ENCODE data around the gene CEP350. TPM values are rescaled to one million over a fixed set of nuclear protein-coding genes. Genes with fewer than 3 reads are reported as not detected.

CEP350 gene
- total and polyA plus RNA-seq, 10 of the 15 experiments (the other 5 are each of a cell fraction or from before 2014, with no cell fraction given): 5.2 to 46.0 (median 23.1) TPM

DNA sequence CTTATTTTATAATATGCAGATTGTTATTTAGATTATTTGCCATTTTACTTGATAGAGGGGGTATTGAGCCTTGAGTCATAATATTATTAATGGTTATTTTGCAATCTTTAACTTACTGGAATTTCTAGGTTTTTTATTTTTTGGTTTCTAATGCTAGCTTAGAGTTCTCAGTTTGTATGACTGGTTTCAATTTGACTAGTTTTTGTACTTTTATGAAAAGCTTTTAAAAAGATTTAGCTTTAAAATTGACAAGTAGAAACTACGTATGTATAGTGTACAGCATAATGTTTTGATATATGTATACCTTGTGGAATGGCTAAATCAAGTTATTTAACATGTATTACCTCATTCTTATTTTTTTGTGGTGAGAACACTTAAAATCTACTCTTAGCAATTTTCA, 41.5 kb downstream of the CEP350 start:
- Histone ChIP-seq H3K9ac (ENCODE audit: control insufficient read depth, insufficient read depth, low read length) (no peak overlapping the region), H3K27me3 (replicated peaks in 1 of 2; ENCODE audit: control insufficient read depth in 2 of 2, insufficient read depth in 2 of 2, low read length in 1 of 2) (no peaks in the 10 kb centered on the region), H3K9me3 (replicated peaks; ENCODE audit: control insufficient read depth, insufficient read depth, low read length) (no peaks in the 10 kb centered on the region; the same call in 2 of the 3 replicates), H3K27ac (ENCODE audit: control insufficient read depth, insufficient read depth) (no peak overlapping the region), H2AFZ (ENCODE audit: control insufficient read depth, low read depth, low read length) (no peak overlapping the region), H3K4me2 (ENCODE audit: control insufficient read depth, insufficient read depth) (0 out of 2 replicates have a peak overlapping the region, but pooled peaks have one; percentile 1), H3K36me3 (ENCODE audit: control insufficient read depth in 2 of 2, insufficient read depth in 2 of 2, low read length in 1 of 2) (peaks cover 0 to 12% of the 10 kb centered on the region in 2 experiments; a peak in 2 of 4 replicates), H3K79me2 (ENCODE audit: control insufficient read depth, insufficient read depth, low read length) (peaks cover 6% of the 10 kb centered on the region), H4K20me1 (ENCODE audit: control insufficient read depth, insufficient read depth) (no peaks in the 10 kb centered on the region), H3K4me3 (no peak overlapping the region), H3K4me1 (ENCODE audit: control insufficient read depth, insufficient read depth, low read length) (peaks cover 17% of the 10 kb centered on the region)
- no peak for FAIRE-seq
- ChIA-PET RAD21 (ENCODE audit: unreplicated experiment) (interaction anchor here (1.2 to 1.5 kb wide), 2 partner anchors 19 to 42 kb away, joined by 3 to 5 read pairs; partner anchors contain the start of gene CEP350), POLR2A (interaction anchor here (0.6 to 1.6 kb wide), 4 partner anchors 8 to 41 kb away, joined by 3 to 4 read pairs (median 4); partner anchors contain the start of gene CEP350), CTCF (interaction anchor here (0.6 to 2.5 kb wide), 8 partner anchors 8 to 358 kb away, joined by 3 to 14 read pairs (median 5); no protein-coding TSS in a partner anchor), SMC1A (ENCODE audit: uncharacterized antibody, unreplicated experiment) (interaction anchor here (0.8 to 5.4 kb wide), 11 partner anchors 9 to 181 kb away, joined by 3 to 25 read pairs (median 4); no protein-coding TSS in a partner anchor)
- no peak for DNase-seq (ENCODE audit: low read depth, low spot score)
- 3% methylated on average over 1 of the region's 1 CpG for WGBS (ENCODE audit: insufficient coverage, insufficient replicate concordance, low lambda C conversion rate, missing lambda C conversion rate)
- no TSS peak for BruUV-seq (replicated peaks)
- peak; percentile 86 for ATAC-seq
- in situ Hi-C loops (cut with MboI): no loop called here
- intact Hi-C loops (cut with micrococcal nuclease; ENCODE audit: unreplicated experiment): loop anchor here (2.0 kb wide), 1 partner anchor 41 kb away; the partner anchor contains the start of gene CEP350
- no peak for TF ChIP-seq ZNF207 (IDR thresholded peaks at IDR 0.05; ENCODE audit: borderline replicate concordance)
- no peak for TF ChIP-seq TCF3 (IDR thresholded peaks at IDR 0.05; ENCODE audit: borderline replicate concordance, insufficient read depth, low read depth, low read length)
- TF ChIP-seq, protein P1, sequence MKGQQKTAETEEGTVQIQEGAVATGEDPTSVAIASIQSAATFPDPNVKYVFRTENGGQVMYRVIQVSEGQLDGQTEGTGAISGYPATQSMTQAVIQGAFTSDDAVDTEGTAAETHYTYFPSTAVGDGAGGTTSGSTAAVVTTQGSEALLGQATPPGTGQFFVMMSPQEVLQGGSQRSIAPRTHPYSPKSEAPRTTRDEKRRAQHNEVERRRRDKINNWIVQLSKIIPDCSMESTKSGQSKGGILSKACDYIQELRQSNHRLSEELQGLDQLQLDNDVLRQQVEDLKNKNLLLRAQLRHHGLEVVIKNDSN (IDR thresholded peaks at IDR 0.05; ENCODE audit: borderline replicate concordance, extremely low read length, insufficient read depth, low read depth, low read length): no peak
- TF ChIP-seq, protein P2, sequence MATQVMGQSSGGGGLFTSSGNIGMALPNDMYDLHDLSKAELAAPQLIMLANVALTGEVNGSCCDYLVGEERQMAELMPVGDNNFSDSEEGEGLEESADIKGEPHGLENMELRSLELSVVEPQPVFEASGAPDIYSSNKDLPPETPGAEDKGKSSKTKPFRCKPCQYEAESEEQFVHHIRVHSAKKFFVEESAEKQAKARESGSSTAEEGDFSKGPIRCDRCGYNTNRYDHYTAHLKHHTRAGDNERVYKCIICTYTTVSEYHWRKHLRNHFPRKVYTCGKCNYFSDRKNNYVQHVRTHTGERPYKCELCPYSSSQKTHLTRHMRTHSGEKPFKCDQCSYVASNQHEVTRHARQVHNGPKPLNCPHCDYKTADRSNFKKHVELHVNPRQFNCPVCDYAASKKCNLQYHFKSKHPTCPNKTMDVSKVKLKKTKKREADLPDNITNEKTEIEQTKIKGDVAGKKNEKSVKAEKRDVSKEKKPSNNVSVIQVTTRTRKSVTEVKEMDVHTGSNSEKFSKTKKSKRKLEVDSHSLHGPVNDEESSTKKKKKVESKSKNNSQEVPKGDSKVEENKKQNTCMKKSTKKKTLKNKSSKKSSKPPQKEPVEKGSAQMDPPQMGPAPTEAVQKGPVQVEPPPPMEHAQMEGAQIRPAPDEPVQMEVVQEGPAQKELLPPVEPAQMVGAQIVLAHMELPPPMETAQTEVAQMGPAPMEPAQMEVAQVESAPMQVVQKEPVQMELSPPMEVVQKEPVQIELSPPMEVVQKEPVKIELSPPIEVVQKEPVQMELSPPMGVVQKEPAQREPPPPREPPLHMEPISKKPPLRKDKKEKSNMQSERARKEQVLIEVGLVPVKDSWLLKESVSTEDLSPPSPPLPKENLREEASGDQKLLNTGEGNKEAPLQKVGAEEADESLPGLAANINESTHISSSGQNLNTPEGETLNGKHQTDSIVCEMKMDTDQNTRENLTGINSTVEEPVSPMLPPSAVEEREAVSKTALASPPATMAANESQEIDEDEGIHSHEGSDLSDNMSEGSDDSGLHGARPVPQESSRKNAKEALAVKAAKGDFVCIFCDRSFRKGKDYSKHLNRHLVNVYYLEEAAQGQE (IDR thresholded peaks at IDR 0.05; ENCODE audit: low read depth, low read length): no peak
- TF ChIP-seq ATF7 (IDR thresholded peaks at IDR 0.05; ENCODE audit: low read depth): peak; percentile 67
- TF ChIP-seq, protein P3, sequence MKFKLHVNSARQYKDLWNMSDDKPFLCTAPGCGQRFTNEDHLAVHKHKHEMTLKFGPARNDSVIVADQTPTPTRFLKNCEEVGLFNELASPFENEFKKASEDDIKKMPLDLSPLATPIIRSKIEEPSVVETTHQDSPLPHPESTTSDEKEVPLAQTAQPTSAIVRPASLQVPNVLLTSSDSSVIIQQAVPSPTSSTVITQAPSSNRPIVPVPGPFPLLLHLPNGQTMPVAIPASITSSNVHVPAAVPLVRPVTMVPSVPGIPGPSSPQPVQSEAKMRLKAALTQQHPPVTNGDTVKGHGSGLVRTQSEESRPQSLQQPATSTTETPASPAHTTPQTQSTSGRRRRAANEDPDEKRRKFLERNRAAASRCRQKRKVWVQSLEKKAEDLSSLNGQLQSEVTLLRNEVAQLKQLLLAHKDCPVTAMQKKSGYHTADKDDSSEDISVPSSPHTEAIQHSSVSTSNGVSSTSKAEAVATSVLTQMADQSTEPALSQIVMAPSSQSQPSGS (IDR thresholded peaks at IDR 0.05; ENCODE audit: low read length): 0 out of 2 replicates have a peak, but pooled peaks have one; percentile 36
- peak; percentile 67; the same call in 1 of the 2 replicates for TF ChIP-seq NFIC (IDR thresholded peaks at IDR 0.05; ENCODE audit: low read depth, low read length)
- TF ChIP-seq KDM1A (IDR thresholded peaks at IDR 0.05; ENCODE audit: borderline replicate concordance): no peak
- TF ChIP-seq, protein P4, sequence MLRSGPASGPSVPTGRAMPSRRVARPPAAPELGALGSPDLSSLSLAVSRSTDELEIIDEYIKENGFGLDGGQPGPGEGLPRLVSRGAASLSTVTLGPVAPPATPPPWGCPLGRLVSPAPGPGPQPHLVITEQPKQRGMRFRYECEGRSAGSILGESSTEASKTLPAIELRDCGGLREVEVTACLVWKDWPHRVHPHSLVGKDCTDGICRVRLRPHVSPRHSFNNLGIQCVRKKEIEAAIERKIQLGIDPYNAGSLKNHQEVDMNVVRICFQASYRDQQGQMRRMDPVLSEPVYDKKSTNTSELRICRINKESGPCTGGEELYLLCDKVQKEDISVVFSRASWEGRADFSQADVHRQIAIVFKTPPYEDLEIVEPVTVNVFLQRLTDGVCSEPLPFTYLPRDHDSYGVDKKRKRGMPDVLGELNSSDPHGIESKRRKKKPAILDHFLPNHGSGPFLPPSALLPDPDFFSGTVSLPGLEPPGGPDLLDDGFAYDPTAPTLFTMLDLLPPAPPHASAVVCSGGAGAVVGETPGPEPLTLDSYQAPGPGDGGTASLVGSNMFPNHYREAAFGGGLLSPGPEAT (IDR thresholded peaks at IDR 0.05; ENCODE audit: low read depth): peak; percentile 33; the same call in 1 of the 2 replicates
- peak; percentile 82 for TF ChIP-seq JUNB (IDR thresholded peaks at IDR 0.05)
- TF ChIP-seq FOXM1 (IDR thresholded peaks at IDR 0.05; ENCODE audit: low read depth, low read length): no peak
- TF ChIP-seq JUND (IDR thresholded peaks at IDR 0.05; ENCODE audit: low read depth, low read length): no peak
- peak; percentile 25; the same call in 1 of the 2 replicates for TF ChIP-seq RUNX3 (IDR thresholded peaks at IDR 0.05; ENCODE audit: low read length)
- TF ChIP-seq SIX5 (IDR thresholded peaks at IDR 0.05; ENCODE audit: low read depth, low read length, severe bottlenecking): no peak
- TF ChIP-seq DPF2 (IDR thresholded peaks at IDR 0.05): 0 out of 2 replicates have a peak, but pooled peaks have one; percentile 19
- TF ChIP-seq BMI1 (IDR thresholded peaks at IDR 0.05; ENCODE audit: borderline replicate concordance): no peak
- no peak for TF ChIP-seq CHD2 (IDR thresholded peaks at IDR 0.05; ENCODE audit: borderline replicate concordance, low read depth, low read length)

All from GM12878 (cell line).